HG03354 (cell line): ENCODE results near the gene MYO16.
A peak's percentile ranks its signal among the peaks of the same experiment; 100 is the strongest.

Experiments
- ATAC-seq: cut with Tn5 transposase; IDR thresholded peaks from one replicate; pipeline ENCODE4 v1.9.1; 2021; ENCODE audit warnings: mild to moderate bottlenecking; ENCODE audit not compliant: unreplicated experiment, poor library complexity, severe bottlenecking

MYO16 gene

GRCh38 chr13:109095126-109095525, 465.7 kb downstream of the MYO16 start:
- no peak for ATAC-seq

DNA sequence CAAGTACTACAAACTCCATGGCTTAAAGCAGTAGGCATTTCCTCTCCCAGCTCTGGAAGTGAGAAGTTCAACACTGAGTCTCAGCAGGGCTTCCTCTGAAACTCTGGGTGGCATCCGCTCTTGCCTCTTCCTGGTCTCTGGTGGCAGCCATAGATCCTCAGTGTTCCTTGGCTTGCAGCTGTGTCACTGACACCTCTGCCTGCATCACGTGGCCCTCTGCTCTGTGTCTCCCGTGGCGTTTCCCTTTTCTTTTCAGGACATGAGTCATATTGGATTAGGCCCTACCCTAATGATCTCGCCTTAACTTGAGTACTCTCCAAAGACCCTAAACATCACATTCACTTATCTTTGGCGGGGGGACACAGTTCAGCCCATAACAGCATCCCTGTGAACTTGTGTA, 466.7 kb downstream of the MYO16 start:
- no peak for ATAC-seq

- no peak for ATAC-seq
These were observed 471.4 kb downstream of the MYO16 start for GRCh38 chr13:109100705-109101304.

DNA sequence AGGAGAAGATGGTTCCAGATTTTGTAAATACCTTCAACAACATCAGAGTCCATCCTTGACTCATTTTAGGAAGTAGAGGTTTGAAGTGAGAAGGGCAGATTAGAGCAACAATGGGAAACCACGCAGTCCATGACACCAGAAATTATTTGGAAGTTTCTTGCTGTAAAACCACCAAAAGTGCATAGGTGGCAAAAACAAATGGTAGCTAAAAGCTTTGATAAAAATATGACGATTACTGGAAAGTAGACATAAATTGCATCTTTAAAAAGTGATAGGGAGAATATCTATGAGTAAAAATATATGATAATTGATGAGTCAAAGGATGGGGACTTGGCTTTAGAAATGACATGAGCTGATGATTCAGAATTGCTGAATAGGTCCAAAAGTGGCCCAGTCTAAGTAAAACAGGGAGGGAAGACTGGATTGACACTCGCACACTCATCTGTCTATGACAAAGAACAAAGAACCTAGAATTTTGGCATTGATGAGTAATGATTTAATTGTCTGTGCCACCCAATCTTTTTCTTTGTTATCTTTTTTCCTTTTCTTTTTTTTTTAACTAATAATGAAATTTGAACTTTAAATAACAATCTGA, 472.2 kb downstream of the MYO16 start:
- no peak for ATAC-seq

DNA sequence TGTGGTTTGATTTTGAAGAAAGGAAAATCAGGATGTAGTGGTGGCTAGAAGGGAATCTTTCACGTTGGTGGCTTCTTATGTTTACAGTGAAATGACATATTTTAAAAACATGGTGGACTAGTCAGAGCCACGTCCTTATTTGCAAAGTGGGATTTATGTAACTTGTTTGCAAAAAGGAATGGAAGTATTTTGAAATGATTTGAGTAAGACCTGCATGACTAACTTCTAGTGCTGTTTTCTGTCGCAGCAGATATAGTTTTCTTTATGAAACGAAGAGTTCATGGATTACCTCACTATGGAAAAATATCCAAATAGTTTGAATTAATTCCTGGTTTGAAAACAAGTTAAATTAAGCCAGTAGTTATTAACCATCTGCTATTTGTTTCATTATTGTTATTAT, 476.5 kb downstream of the MYO16 start:
- ATAC-seq: no peak

GRCh38 chr13:109110159-109110558, 480.7 kb downstream of the MYO16 start:
- no peak for ATAC-seq

- ATAC-seq: no peak
These were observed 481.7 kb downstream of the MYO16 start for GRCh38 chr13:109111141-109111540.

- ATAC-seq: peak; percentile 87
These were observed 484.0 kb downstream of the MYO16 start for GRCh38 chr13:109113427-109113826.

DNA sequence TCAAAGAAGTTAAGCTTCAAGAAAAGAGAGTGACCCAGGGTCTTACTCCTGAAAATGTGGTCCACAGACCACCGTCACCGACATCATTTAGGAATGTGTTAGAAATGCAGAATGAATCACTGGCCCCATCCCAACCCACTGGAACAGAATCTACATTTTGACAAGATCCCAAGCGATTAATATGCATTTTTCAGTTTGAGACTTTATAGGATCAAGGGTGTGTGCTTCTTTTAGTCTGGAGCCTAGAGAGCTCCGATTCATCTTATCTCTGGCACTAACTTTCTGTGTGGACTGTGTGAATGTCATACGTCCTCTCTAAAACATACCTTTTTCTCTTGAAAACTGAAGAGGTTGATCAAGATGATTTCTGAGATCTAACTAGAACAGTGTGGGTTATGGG, 484.8 kb downstream of the MYO16 start:
- no peak for ATAC-seq

DNA sequence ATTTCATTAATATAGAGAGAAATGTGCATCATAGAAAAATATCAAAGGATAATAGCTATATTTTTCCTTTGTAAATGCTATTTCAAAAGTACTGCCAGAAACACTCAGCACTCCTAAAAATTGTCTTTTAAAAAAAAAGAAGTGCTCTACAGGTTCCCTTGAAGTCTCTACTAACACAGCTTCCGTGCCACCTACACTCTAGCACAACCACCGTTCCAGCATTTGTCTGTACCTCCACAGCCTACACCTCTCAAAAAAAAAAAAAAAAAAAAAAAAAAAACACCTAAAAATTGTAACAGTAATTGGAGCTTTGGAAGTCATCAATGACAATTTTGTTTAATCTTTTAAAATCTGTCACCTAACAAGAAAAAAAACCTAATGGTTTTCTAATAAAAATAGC, 485.6 kb downstream of the MYO16 start:
- ATAC-seq: no peak

GRCh38 chr13:109118521-109118920, 489.1 kb downstream of the MYO16 start:
- ATAC-seq: no peak

- no peak for ATAC-seq
These were observed 490.5 kb downstream of the MYO16 start for GRCh38 chr13:109119896-109120295.

GRCh38 chr13:109121826-109122225, 492.4 kb downstream of the MYO16 start:
- no peak for ATAC-seq

- no peak for ATAC-seq
These were observed 494.6 kb downstream of the MYO16 start for GRCh38 chr13:109123971-109124370.

GRCh38 chr13:109126178-109126577, 496.8 kb downstream of the MYO16 start:
- ATAC-seq: no peak

DNA sequence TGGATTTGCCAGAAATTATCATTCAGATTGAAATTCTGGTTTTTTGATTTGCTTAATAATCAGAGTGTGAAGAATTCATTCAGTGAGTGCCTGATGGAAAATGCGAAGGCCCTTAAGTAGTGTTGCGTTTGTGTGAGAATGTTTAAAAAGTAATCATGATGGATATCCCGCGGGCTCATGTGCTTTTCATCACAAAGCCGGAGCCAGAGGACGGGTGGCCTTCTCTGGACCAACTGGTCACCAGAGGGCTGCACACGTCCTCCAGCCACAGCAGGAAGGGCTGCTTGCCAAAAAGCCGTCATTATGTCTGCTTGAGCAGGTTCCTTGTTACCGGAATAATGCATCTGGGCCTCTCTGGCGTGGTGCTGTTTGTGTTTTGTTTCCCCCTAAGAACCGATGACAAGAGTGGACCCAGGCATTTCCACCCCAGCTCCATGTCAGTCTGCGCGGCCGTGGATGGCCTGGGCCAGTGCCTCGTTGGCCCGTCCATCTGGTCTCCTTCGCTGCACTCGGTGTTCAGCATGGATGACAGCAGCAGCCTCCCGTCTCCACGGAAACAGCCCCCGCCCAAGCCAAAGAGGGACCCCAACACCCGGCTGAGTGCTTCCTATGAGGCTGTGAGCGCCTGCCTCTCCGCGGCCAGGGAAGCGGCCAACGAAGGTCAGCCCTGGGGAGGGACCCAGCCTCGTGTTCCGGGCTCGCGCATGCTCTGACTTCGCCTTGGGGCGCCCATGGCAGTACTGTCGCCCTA, 497.7 kb downstream of the MYO16 start:
- ATAC-seq: no peak

DNA sequence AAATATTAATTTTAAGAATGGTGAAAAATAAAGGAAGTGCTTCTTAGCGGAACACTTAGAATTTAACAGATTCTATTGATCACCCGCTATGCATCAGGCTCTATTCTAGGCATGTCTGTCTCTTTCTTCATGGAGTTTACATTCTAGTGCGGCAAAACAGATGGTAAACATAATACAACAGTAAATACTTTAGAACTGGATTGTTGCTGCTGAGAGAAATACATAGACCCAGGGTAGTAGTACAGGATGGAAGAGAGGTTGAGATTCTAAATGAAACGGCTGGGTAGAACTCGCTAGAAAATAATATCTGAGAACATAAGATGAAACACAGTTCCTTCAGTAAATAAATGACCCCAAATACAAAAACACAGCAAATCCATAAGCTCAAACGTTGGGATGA, 498.7 kb downstream of the MYO16 start:
- no peak for ATAC-seq

- ATAC-seq: no peak
These were observed 500.9 kb downstream of the MYO16 start for GRCh38 chr13:109130093-109130835.

DNA sequence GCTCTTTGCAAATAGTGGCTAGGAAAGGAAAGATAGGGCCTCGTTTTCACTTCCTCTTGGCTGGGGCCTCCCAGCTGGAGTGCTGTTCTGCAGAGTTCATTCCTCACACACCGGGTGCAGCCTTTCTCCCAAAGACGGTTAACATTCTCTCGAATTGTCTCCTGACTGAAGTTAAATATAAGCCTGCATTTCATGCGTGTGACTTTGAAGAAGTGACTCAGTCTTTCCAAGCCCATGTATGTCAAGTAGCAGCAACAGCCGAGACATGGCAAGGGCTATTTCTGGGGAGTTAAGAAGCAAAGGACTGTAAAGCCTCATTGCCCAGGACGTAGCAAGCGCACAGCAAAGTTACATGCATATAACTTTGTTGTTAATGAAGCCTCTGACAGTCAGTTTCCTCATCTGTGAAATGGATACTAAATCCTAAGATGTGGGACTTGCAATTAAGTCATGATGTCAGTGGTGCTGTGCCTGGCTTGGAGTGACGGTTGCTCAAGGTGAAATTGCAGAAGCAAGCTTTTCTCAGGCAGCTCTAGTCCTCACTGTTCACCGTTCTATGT, 502.4 kb downstream of the MYO16 start:
- peak; percentile 86 for ATAC-seq

- no peak for ATAC-seq
These were observed 505.6 kb downstream of the MYO16 start for GRCh38 chr13:109135018-109135417.
